GM18909 (cell line): Measurements from ENCODE around the gene TRIM34.
A peak's percentile ranks its signal among the peaks of the same experiment; 100 is the strongest.
"Not testable (repeated sequence)": the region's sequence is repeated elsewhere in the genome, so short reads cannot be mapped to it uniquely, and the experiment has no call there.

Source experiments
- ATAC-seq: cut with Tn5 transposase; IDR thresholded peaks from one replicate; pipeline ENCODE4 v1.9.1; 2021; ENCODE audit warnings: mild to moderate bottlenecking; ENCODE audit not compliant: unreplicated experiment, poor library complexity

The TRIM34 gene

DNA sequence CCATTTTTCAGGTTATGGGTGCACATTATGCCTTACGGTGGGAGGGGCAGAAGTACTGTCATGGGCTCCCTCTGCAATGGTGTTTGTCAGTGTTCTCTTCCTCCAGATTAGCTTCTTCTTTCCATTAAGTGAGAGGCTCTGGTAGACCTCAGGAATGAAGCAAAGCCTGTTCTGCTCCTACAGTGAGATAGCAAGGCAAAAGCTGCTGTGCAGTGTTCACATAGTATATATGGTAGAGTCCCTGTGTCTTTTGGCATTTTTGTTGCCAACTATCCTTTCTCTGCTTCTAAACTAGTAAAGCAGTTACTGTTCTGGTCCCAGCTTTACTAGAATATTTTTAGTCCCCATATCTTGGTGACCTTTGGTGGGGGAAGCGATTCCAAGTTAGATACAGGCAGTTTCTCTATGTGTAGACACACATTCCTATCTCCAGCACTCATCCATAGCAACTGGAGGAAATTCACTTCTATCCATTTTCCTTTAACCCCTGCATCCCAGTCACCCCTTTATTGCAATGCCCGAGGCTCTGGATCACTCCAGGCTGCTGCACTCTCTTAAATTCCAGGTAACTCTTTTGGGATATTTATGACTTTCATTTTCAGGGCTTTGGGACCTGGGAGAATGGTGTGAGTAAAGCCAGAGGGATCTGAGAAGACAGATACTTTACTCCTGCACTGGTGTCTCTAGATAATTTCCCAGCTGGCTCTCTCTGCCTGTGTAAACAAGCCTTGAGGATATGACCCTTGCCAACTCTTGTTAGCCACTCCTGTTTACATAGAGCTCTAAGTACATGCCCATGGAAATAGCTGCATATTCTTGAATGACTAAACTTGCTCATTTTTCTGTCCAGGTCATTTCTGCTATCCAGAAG lies 3.9 kb upstream of the TRIM34 start:
- ATAC-seq, result no peak

DNA sequence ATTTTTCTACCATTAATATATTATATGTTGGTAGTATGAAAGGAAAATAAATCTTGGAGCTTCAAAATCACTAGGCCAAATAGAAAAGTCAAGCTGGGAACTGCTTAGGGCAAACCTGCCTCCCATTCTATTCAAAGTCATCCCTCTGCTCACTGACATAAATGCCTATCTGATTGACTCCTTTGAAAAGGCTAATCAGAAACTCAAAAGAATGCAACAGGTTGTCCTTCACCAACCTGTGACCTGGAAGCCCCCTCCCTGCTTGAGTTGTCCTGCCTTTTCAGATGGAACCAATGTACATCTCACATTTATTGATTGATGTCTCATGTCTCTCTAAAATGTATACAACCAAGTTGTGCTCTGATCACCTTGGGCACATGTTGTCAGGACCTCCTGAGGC lies 3.2 kb upstream of the TRIM34 start:
- ATAC-seq, result no peak

DNA sequence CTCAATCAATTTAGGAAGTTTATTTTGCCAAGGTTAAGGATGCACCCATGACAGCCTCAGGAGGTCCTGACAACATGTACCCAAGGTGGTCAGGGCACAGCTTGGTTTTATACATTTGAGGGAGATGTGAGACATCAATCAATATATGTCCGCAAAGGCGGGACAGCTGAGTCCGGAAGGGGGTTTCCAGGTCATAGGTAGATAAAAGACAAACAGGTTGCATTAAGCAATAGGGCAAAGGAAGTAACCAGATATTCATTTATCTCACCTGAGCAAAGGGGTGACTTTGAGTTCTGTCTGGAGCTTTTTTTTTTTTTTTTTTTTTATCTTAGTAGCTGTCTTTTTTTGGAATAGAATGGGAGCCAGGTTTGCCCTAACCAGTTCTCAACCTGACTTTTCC lies 2.0 kb upstream of the TRIM34 start:
- ATAC-seq, result no peak

DNA sequence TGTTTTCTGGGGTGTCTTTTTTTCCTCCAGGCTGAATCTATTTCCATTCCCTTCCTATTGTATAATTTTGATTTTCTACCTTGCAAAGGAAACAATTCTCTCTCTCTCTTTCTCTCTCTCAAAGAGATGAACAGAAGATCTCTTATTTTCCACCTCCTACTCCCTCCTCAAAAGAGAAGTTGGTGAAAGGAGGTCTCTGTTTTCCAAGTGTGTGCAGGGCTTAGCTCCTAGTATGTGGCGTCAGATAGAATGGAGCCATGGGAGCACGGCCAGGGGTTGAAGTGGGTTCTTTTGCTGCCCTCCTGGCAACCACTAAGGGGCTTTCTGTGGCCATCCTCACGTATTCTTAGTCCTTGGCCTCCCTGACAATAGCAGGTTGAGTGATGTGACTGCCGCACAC lies 480 bp downstream of the TRIM34 start:
- no peak for ATAC-seq

DNA sequence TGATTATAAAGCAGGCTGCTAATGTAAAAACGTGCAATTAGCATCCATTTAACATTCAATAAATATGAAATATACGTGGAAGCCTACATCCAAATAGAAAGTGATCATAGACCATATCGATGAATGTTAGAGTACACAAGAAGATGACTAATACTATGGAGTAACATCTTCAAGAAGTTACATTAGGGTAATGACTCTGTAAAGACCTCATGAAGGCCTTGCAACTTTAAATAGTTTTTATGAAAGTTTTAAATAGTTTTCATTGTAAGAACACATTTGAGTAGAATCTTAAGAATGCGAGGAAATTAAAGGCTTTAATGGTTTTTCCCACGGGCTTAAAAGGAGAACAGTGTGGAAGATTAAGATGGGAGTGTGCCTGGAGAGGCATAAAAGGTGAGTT lies 1.4 kb downstream of the TRIM34 start:
- no peak for ATAC-seq

DNA sequence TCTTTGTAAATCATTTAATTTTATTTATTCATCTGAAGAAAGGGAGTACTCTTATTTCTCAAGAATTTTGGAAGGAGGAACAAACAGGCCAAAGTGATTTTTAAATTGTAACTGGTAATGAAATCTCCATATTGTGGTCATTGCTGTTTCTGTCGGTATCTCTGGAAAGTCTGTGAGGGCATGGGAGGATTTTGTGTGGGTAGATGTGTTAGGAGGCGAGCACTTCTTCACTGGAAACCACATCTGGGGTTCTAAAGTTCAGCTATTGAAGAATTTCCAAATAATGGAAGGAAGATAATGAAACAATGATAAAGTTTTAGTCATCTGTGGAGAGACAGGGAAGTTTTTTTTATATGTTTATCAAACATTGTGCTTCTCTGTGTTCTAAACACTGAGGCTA lies 6.6 kb downstream of the TRIM34 start:
- ATAC-seq, result peak; percentile 17

DNA sequence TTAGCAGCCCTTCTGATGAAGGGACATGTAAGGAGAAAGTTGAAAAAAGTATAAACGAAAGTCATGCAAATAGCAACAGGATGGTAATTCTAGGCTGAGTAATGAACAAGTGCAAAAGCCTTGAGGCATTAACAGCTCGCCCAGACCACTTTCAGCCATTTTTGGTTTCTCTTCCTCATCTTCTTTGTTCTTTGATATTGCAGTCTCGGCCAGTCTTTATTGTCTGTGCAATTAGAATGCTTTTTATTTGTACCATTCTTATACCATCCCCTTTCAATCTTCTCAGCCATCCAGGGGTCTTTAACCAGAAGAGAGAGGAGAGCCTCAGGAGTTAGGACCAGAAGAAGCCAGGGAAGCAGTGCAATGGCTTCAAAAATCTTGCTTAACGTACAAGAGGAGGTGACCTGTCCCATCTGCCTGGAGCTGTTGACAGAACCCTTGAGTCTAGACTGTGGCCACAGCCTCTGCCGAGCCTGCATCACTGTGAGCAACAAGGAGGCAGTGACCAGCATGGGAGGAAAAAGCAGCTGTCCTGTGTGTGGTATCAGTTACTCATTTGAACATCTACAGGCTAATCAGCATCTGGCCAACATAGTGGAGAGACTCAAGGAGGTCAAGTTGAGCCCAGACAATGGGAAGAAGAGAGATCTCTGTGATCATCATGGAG lies 7.3 kb downstream of the TRIM34 start:
- peak; percentile 95 for ATAC-seq

DNA sequence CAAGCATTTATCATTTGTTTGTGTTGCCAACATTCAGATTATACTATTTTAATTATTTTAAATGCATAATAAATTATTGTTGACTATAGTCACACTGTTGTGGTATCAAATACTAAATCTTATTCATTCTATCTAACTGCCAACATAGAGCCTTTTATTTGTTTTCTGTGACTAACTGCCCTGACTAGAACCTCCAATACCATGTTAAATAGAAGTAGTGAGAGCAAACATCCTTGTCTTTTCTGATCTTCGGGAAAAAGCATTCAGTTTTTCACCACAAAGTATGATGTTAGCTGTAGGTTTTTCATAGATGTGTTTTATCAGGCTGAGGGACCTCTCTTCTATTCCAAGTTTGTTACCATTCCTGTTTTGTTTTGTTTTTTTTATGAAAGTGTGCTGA lies 15.2 kb downstream of the TRIM34 start:
- no peak for ATAC-seq

DNA sequence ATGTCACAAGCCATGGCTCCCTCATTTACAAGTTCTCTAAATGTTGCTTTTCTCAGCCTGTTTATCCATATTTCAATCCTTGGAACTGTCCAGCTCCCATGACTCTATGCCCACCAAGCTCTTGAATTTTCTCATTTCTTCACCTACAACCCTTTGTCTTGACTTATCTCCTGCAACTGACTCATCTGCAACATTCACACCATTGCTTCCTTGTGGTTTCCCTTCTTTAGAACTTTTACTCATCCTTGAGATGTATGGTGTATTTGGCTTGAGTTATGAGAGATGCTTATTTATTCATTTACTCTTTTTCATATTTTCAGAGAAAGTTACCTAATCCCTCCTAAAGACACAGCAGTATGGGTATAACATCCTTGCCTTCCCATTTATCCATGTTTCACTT lies 18.8 kb downstream of the TRIM34 start:
- no peak for ATAC-seq

DNA sequence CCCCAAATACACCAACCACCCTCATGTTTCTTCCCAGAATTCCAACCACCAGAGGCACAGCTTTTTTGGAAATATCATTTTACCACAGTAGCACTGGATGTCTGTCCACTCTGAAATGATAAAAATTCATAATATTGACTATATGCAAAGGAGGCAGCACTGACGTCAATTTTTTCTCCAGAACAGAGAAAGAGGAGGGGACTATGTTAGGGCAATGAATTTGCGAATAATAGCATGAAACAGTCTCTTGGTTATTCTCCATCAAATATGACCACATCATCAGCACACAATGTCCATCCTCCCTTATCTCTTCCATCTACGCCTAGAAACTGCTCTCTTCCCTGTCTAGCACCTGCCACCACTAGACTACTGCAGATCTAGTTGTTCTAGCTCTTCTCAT lies 21.3 kb downstream of the TRIM34 start:
- no peak for ATAC-seq

DNA sequence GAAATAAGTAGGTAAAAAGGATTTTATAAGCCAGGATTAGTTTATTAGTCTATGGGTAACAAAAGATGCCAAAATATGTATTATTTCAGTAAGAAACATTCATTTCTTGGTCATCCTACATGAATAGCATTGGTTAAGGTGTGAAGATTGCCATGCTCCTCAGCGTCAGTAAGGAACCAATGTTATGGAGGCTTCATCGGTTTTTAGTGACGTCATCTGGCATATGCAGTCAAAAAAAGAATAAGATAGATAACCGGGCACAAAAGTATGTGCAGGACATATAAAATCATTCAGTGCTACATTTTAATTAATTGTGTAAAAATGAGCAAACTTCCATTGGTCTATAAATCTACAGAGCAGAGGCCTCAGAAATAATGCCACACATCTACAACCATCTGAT lies 30.7 kb downstream of the TRIM34 start:
- no peak for ATAC-seq

DNA sequence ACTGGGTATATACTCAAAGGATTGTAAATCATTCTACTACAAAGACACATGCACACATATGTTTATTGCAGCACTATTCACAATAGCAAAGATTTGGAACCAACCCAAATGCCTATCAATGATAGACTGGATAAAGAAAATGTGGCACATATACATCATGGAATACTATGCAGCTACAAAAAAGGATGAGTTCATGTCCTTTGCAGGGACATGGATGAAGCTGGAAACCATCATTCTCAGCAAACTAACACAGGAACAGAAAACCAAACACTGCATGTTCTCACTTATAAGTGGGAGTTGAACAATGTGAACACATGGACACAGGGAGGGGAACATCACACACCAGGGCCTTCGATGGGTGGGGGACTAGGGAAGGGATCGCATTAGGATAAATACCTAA lies 32.2 kb downstream of the TRIM34 start:
- ATAC-seq, result not testable (repeated sequence)

DNA sequence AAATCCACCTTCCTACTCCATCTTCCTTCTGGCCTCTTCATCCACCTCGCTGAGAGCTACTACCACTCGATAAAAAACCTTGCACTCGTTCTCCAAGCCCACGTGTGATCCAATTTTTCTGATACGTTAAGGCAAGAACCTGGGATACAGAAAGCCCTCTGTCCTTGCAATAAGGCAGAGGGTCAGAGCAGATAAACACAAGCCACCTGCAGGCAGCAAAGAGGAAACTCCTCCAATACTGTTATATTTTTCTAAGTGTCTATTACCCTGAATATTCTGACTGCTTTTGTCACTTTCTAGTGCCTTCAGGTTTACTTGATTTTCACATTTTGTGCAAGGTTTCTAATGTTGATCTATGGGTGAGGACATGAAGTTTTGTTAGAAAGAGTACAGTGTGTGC lies 33.5 kb downstream of the TRIM34 start:
- ATAC-seq, result no peak

DNA sequence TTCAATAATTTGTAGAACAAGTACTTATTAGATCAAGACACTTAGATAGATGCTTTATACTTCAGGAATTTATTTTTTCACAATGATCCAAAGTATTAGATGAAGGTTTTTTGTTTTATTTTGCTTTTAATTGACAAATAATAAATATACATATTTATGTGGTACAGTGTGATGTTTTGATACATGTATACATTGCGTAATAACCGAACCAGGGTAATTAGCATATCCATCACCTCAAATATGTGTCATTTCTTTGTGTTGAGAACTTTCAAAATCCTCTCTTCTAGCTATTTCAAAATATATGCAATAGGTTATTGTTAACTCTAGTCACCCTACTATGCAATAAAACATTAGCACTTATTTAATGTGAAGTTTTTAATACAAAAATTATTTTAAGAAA lies 38.7 kb downstream of the TRIM34 start:
- no peak for ATAC-seq

DNA sequence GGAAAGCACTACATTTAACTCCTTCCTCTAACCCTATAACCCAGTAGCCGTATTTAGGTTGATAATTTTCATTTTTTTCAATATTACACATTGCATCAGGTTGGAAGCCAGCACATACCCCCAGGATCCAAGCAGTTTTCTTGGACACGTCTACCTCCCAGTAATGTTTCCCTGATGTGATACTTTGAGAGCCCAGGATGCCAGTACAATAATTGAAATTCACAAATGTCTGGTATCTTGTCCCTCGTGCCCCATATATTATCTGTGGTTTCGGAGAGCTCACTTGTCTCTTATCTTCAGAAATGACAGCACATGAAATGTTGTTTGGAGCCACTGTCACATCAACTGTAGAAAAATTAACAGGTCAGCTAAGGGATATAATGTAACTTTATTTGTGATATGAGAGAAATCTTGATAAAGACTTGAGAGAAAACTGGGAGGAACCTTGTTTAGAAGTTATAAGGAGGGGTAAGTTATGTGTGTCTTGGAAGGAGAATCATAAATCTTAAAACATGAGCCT lies 40.3 kb downstream of the TRIM34 start:
- ATAC-seq, result no peak

DNA sequence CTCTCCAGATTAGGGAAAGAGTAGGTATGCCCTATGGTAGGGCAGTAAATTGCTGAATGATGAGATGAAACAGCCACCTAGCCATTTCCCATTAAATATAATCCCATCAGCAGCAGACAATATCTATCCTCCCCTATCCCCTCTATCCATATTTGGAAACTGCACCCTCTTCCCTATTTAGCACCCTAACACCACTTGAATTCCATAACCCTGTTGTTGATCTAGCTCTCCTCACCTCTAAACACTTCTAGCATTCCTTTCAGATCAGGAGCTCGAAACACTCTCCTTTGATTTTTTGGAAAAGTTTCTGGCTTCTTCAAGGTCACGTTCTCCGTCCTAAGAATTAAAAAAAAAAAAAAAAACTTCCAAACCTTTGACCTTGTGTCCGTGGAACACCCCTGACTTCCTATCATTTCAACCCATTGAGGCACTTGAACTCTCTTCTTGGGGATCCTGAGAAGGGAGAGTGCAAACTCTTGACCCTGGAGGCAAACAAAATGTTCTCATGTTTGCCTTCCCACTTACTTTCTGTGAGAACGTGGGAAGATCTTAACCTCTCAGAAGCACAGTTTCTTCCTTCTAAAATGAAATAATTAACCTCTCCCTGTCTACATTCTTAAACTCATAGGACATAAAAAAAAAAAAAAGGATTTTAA lies 41.1 kb downstream of the TRIM34 start:
- ATAC-seq, result no peak

DNA sequence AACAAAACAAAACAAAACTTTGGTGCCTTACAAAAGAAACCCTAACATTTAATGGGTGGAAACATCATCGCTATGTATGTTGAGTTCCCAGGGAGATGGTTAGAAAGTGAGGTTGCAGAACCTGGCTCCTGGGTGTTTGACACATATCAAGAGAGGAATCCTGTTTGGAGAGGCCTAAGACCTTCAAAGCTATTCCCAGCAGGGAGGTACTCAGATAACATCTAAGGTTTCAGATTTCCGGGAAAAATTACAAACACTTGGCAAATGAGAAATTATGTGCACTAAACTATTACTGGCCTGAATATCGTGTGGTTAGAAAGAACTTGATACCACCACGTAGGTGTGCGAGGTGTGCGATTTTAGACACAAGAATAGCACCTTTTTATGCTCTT lies 41.6 kb downstream of the TRIM34 start:
- ATAC-seq, result no peak

DNA sequence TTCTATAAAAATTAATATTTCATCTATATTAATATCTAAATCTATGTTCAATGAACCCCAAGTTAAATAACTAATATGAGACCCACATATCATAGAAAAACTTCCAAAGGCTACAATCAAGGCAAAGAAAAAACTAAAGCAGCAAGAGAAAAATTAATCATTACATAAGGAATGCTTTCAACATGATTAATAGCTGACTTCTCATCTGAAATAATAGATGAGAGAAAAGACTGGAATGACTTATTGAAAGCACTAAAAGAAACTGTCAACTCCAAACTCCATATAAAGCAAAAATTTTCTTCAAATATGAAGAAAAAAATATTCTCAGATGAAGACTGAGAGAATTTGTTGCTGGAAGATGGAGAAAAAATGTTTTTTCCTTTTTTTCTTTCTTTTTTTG lies 47.0 kb downstream of the TRIM34 start:
- no peak for ATAC-seq

DNA sequence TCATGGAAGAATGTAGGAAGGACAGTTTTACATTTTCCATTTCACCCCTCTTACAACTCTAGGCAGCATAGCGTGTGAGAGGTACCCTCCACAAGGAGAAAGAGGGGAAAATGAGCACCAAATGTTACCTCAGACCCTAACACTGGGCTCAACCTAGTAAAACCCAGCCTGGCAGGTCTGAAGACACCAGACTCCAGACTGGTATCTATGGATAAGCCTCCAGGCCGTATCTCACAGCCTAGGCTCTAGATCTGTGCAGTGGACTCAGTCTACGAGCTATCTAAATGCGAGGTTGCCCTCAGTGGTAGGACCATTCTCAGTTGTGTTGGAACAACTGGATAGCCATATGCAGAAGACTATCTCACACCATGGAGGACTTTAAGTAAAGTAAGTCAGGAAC lies 49.6 kb downstream of the TRIM34 start:
- ATAC-seq, result no peak

DNA sequence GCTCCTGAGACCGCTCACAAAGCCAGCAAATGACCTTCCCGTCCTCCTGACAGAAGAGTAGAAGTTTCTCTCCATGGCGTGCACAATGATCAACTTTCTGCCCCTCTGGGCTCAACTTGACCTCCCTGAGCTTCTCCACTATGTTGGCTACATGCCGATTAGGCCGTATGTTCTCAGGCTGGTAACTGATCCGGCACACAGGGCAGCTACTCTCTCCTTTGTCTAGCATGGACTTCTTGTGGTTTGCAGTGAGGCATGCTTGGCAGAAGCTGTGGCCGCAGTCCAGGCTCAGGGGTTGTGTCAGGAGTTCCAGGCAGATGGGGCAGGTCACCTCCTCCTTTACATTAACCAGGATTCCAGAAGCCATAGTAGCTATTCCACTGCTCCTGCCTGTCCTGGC lies 55.0 kb downstream of the TRIM34 start:
- no peak for ATAC-seq

DNA sequence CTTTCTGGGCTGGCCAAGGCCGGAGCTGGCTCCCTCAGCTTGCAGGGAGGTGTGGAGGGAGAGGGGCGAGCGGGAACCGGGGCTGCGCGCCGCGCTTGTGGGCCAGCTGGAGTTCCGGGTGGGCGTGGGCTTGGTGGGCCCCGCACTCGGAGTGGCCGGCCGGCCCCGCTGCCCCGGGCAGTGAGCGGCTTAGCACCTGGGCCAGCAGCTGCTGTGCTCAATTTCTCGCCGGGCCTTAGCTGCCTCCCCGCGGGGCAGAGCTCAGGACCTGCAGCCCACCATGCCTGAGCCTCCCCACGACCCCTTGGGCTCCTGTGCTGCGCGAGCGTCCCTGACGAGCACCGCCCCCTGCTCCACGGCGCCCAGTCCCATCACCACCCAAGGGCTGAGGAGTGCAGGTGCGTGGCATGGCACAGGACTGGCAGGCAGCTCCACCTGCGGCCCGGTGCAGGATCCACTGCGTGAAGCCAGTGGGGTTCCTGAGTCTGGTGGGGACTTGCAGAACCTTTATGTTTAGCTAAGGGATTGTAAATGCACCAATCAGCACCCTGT lies 58.2 kb downstream of the TRIM34 start:
- not testable (repeated sequence) for ATAC-seq
